CD4-positive, alpha-beta T cell (primary cell): Measurements from ENCODE around the gene TRAF3IP3. TPM values are rescaled to one million over a fixed set of nuclear protein-coding genes. Genes with fewer than 3 reads are reported as not detected.
A peak's percentile ranks its signal among the peaks of the same experiment; 100 is the strongest.

Source experiments
- ATAC-seq: fragments of 200-7000 bp; cut with Tn5 transposase; one replicate; pipeline ENCODE4 v1.10.0; 2022; ENCODE audit warnings: mild to moderate bottlenecking; ENCODE audit not compliant: poor library complexity
- CTCF ChIA-PET: fragments of 350-600 bp; sonication (Branson Sonifier 250); formaldehyde crosslinking; loops from one replicate; lab custom pipeline; 2021; ENCODE audit warnings: antibody characterized with exemption, inconsistent platforms; lab: Charles Lee
- POLR2A ChIA-PET: fragments of 350-600 bp; sonication (Branson Sonifier 250); formaldehyde crosslinking; loops from one replicate; lab custom pipeline; 2021; ENCODE audit warnings: antibody characterized with exemption, inconsistent platforms; lab: Charles Lee
- DNase-seq, 14 experiments: peaks; one replicate each; pipeline ENCODE4 v3.0.0-alpha.2; 2013 to 2020; ENCODE audit warnings: mixed read lengths in 2 of 14
- H3K27ac ChIP-seq, 2 donors: one replicate each; pipeline versions ENCODE4 v1.5.1 to v1.7.0; 2013; ENCODE audit warnings: low read length in 2 of 2, low read depth in 1 of 2, mild to moderate bottlenecking in 1 of 2
- H3K27me3 ChIP-seq, 2 experiments: 1 replicate in 1 of 2; 2 replicates in 1 of 2; pipeline versions ENCODE4 v1.6.1 to v1.7.0; 2013; ENCODE audit warnings: low read length in 2 of 2, control low read depth in 1 of 2, mild to moderate bottlenecking in 1 of 2, moderate library complexity in 1 of 2; ENCODE audit not compliant: insufficient read depth in 2 of 2, control insufficient read depth in 1 of 2
- H3K36me3 ChIP-seq: one replicate; pipeline ENCODE4 v1.6.1; 2013; ENCODE audit warnings: low read length, control low read depth; ENCODE audit not compliant: insufficient read depth
- H3K4me1 ChIP-seq: one replicate; pipeline ENCODE4 v1.6.1; 2013; ENCODE audit warnings: low read length, control low read depth; ENCODE audit not compliant: insufficient read depth
- H3K4me3 ChIP-seq: one replicate; pipeline ENCODE4 v1.5.1; 2013; ENCODE audit warnings: mild to moderate bottlenecking, low read length, moderate library complexity
- H3K9me3 ChIP-seq, 2 experiments: 1 replicate in 1 of 2; 2 replicates in 1 of 2; pipeline versions ENCODE4 v1.6.1 to v1.7.0; 2013; ENCODE audit warnings: low read length in 2 of 2, mild to moderate bottlenecking in 2 of 2, control low read depth in 1 of 2, moderate library complexity in 1 of 2; ENCODE audit not compliant: control insufficient read depth in 1 of 2, insufficient read depth in 1 of 2
- H3K27ac Mint-ChIP-seq: one replicate; pipeline ENCODE4 v1.8.0; 2020; ENCODE audit warnings: mixed read lengths
- H3K27me3 Mint-ChIP-seq: one replicate; pipeline ENCODE4 v1.8.0; 2021; ENCODE audit warnings: mixed read lengths
- H3K36me3 Mint-ChIP-seq: one replicate; pipeline ENCODE4 v1.8.0; 2021; ENCODE audit warnings: low read depth, mixed read lengths
- H3K4me1 Mint-ChIP-seq: one replicate; pipeline ENCODE4 v1.8.0; 2021; ENCODE audit warnings: low read depth, mixed read lengths
- H3K4me3 Mint-ChIP-seq: one replicate; pipeline ENCODE4 v1.8.0; 2020; ENCODE audit warnings: mild to moderate bottlenecking, mixed read lengths
- H3K9me3 Mint-ChIP-seq: one replicate; pipeline ENCODE4 v1.8.0; 2020; ENCODE audit warnings: mixed read lengths
- CTCF ChIP-seq: fragments of 200-600 bp; IDR thresholded peaks from one replicate; pipeline ENCODE4 v1.8.0; 2022; ENCODE audit warnings: antibody characterized with exemption, mild to moderate bottlenecking
- intact Hi-C, 2 experiments: fragments of 100-400 bp; cut with DNase I in 1 of 2; cut with micrococcal nuclease in 1 of 2; formaldehyde crosslinking; loops; one replicate each; pipeline versions ENCODE4 v1.15.1 to v1.9.0; 2023 to 2025; cut with DNase I, micrococcal nuclease
- total RNA-seq, 174 experiments: library from RNA in 2 of 174; stranded (reverse) in 2 of 174; gene quantifications; one replicate each; pipeline ENCODE4 v1.2.3 and lab custom pipeline; 2021 to 2026

TRAF3IP3 gene
- total RNA-seq, 2 experiments from 2014 or later: 279 to 290 TPM

DNA sequence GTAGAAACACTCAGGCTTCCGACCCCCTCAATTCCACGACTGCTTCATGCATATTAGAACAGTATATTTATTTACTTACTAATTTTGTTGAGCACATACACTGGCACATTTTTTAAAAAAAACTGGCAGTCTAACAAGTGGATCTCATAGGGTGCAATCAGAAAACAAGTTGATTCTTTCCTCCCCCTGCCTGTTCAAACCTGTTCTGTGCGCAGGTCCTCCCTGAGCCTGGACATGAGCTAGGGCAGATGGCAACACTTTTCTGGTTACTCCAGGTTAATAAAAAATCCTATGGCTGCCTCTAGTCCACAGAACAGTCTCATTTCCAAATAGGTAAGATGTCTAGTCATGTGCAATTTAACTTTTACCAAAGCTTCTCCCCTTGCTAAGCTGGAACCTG is 32.6 kb upstream of the TRAF3IP3 start:
- no peak for TF ChIP-seq CTCF
- Histone ChIP-seq H3K4me3 (no peak overlapping the region), H3K36me3 (no peaks in the 10 kb centered on the region), H3K27ac (no peak overlapping the region), H3K9me3 (no peaks in the 10 kb centered on the region), H3K27me3 (no peaks in the 10 kb centered on the region), H3K4me1 (peaks cover 10% of the 10 kb centered on the region)
- no peak overlapping the region for H3K4me3 Mint-ChIP-seq
- no peaks in the 10 kb centered on the region for H3K36me3 Mint-ChIP-seq
- DNase-seq (no peak), ATAC-seq (no peak)
- no peak overlapping the region for H3K27ac Mint-ChIP-seq
- H3K4me1 Mint-ChIP-seq: peaks cover 32% of the 10 kb centered on the region
- H3K27me3 Mint-ChIP-seq: no peaks in the 10 kb centered on the region
- ChIA-PET CTCF (no interaction called here), POLR2A (interaction anchor here (1.5 to 3.2 kb wide), 2 partner anchors 46 to 50 kb away, joined by 4 to 20 read pairs; no protein-coding TSS in a partner anchor)
- intact Hi-C loops: no loop called here
- H3K9me3 Mint-ChIP-seq: peaks cover 2% of the 10 kb centered on the region

DNA sequence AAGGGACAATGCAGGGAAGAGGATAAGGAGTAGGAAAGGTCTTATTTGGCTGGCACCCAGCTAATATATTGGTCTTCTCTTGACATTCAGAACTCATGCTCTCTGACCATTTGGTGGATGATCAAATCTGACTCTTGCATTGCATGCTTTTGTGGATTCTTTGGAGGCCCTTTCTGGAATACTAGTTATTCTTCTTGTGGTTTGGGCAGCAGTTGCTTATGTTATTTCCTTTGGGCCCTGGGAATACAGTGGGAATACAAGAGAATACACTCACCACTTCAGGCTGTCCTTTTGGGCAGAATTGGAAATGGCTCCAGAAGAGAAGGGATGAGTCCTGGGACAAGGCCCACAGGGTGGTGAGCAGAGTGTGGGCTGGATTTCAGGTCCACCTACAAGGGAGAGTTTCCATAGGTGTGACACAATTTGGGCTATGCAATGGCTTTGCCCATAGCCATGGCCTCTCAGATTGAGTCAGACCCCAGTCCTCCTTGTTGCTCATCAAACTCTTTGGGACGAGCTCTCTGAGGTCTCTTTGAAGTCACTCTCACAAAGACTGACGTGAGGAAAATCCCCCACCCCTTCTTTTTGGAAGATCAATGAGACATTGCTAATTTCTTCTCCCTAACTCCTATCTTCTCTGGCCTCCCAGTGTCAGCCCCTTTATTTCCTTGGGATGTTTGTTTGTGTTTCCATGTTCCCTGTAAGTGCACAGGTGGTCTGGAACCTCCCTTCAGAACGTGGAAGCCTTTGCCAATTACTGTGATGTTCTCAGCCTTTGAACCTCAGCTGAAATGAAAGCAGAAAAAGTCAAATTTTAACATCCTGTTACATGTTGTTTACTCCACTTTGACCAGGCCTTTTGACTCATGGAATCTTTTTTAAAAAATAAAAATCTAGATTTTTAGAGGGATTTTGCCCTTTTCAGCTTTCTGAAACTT is 31.8 kb upstream of the TRAF3IP3 start:
- intact Hi-C loops: no loop called here
- peaks cover 2% of the 10 kb centered on the region for H3K9me3 Mint-ChIP-seq
- no peaks in the 10 kb centered on the region for H3K27me3 ChIP-seq
- DNase-seq (peak in 4 of 14 experiments; percentile 17 to 47 (median 39)), ATAC-seq (peak; percentile 46)
- no peaks in the 10 kb centered on the region for H3K9me3 ChIP-seq
- peak overlapping the region; percentile 42 for H3K4me3 Mint-ChIP-seq
- no peak for TF ChIP-seq CTCF
- CTCF ChIA-PET: interaction anchor here (1.0 to 1.7 kb wide), 2 partner anchors 24 to 99 kb away, joined by 3 to 6 read pairs; no protein-coding TSS in a partner anchor
- no peak overlapping the region for H3K4me3 ChIP-seq
- H3K36me3 ChIP-seq: no peaks in the 10 kb centered on the region
- peaks cover 32% of the 10 kb centered on the region for H3K4me1 Mint-ChIP-seq
- H3K27me3 Mint-ChIP-seq: no peaks in the 10 kb centered on the region
- POLR2A ChIA-PET: interaction anchor here (0.9 to 3.2 kb wide), 8 partner anchors 10 to 60 kb away, joined by 3 to 20 read pairs (median 4); partner anchors contain the start of gene C1orf74
- H3K27ac Mint-ChIP-seq: peak overlapping the region; percentile 69
- H3K4me1 ChIP-seq: peaks cover 10% of the 10 kb centered on the region
- H3K36me3 Mint-ChIP-seq: no peaks in the 10 kb centered on the region
- H3K27ac ChIP-seq: no peak overlapping the region

DNA sequence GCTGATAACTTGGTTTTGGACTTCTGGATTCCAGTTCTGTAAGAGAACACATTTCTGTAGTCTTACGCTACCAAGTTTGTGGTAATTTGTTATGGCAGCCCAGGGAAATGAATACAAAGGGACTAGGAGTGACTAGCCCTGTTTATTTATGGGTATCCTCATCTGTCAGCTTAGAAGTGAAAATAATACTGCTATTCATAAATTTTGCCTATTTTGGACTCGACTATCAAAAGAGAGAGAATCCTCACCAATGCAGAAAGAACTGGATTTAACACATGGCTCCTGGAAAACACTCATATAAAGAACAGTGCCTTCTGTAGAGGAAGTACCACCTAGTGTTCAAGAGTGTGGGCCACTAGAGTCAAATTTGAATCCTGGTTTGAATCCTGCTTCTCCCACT is 28.6 kb upstream of the TRAF3IP3 start:
- no peak for TF ChIP-seq CTCF
- ChIA-PET POLR2A (interaction anchor here (0.8 to 1.6 kb wide), 3 partner anchors 10 to 38 kb away, joined by 3 to 4 read pairs (median 3); no protein-coding TSS in a partner anchor), CTCF (no interaction called here)
- no peak for DNase-seq
- H3K9me3 ChIP-seq: no peaks in the 10 kb centered on the region
- no peak for ATAC-seq
- H3K36me3 Mint-ChIP-seq: no peaks in the 10 kb centered on the region
- H3K4me3 Mint-ChIP-seq: no peak overlapping the region
- H3K27ac ChIP-seq: no peak overlapping the region
- no peaks in the 10 kb centered on the region for H3K27me3 Mint-ChIP-seq
- no peaks in the 10 kb centered on the region for H3K36me3 ChIP-seq
- intact Hi-C loops: no loop called here
- H3K4me3 ChIP-seq: no peak overlapping the region
- peaks cover 10% of the 10 kb centered on the region for H3K4me1 ChIP-seq
- no peaks in the 10 kb centered on the region for H3K27me3 ChIP-seq
- no peaks in the 10 kb centered on the region for H3K9me3 Mint-ChIP-seq
- no peak overlapping the region for H3K27ac Mint-ChIP-seq
- H3K4me1 Mint-ChIP-seq: peaks cover 30% of the 10 kb centered on the region
